Measurements from ENCODE around the gene CIAO2B.
"Not testable (repeated sequence)": the region's sequence is repeated elsewhere in the genome, so short reads cannot be mapped to it uniquely, and the experiment has no call there.

The CIAO2B gene

DNA sequence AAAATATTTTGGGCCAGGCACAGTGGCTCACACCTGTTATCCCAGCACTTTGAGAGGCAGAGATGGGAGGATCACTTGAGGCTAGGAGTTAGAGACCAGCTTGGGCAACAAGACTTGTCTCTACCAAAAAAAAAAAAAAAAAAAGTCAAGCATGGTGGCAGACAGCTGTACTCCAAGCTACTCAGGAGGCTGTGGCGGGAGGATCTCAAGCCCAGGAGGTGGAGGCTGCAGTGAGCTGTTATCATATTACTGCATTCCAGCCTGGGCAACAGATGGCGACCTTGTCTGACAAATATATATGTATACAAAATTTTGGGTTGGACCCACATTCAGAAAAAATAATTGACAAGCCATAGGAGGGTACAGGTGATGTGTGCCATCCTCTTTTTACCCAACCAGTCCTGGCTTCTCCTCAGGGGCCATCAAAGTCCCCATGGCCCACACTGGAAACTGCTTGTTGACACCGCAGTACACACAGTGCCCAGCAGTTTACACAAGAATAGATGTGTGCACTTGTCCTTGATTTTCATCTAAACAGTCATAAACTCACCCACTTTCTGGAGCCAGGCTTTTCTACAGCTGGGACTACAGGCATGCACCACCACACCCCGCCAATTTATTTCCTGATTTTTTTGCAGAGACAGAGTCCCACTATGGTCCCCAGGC is 2.8 kb upstream of the CIAO2B start:
- no peak for DNase-seq

DNA sequence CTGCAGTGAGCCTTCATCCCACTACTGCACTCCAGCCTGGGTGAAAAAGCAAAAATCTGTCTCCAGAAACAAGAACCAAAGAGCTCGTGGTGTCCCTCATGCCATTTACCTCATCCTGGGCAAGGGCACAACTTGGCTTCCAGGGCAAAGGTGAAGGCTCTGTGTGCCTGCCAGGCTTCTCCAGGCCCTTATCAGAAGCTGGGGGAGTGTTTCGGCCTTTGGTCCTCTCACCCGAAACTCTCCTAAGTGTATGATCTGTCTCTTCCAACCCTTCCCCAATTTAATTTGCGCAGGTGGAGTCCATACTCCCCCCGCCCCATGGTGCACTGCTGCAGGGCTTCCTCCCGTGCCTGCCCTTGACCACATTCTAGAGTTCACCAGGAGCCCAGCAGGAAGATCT is 2.3 kb upstream of the CIAO2B start:
- DNase-seq = no peak

DNA sequence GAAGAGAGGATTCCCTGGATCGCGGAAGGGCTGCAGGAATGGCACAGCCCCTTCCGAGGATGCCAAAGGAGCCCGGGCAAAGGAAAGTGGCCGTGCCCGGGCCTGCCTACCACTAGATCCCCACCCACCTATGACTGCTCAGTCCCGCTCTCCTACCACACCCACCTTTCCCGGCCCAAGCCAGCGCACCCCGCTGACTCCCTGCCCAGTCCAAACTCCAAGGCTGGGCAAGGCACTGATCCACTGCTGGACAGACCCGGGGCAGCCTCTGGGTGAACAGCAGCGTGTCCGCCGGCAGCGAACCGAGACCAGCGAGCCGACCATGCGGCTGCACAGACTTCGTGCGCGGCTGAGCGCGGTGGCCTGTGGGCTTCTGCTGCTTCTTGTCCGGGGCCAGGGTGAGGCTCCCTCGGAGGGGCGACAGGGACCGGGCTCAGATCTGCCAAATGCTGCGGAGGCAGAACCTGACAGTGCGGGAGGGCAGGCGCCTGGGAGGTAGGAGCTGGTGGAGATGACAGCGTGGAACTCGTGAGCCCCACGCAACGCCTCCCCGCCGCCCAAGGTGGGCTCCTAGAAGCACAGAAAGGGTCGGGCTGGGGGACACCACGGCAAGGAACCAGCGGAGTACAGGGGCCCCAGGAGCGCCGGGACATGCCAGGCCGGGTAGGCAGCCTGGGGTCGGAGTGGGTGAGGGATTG is 1.3 kb upstream of the CIAO2B start, which contains the start of gene CES2:
CES2 (plus strand) TSS at position 203 of the 698 bp plus-strand sequence; CDS start at position 323, 120 bp downstream.
- DNase-seq = no peak

DNA sequence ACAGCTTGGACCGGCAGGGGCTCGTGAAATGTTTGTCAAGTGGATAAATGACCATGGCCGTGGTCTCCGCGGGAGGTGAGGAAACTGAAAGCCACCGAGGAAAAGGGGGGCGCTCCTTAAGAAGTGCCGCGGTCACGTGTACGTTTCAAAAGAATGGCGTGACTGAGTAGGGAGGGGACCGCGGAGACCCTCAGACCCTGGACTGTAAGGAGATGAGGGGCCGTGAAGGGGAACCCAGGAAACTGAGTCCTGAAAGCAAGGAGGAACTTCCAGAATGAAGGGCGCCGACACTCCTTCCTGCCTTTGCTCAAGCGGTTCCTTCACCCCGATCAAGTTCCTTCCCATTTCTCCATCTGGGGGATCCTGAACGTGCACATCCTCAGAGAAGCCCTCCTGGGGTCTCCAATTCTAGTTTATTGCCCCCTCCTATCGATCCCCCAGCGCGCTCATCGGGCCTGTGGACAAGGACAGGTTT is 674 bp upstream of the CIAO2B start:
- not testable (repeated sequence) for DNase-seq

DNA sequence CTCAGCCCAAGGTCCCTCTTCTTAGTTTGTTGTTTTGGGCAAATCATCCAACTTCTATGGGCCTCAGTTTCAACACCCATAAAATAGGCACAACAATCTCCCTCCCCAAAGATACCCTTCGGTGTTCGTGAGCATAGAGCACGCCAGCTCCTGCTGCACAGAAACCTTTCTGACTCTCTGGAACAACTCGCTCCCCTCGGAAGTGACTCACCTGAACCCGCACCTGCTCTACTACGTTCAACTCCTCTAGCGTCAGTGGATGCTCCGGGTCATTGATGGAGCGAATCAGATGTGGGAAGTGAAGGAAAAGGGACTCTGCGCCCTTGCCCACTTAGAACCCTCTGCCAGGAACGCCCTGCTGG is 445 bp downstream of the CIAO2B start:
- no peak for DNase-seq

DNA sequence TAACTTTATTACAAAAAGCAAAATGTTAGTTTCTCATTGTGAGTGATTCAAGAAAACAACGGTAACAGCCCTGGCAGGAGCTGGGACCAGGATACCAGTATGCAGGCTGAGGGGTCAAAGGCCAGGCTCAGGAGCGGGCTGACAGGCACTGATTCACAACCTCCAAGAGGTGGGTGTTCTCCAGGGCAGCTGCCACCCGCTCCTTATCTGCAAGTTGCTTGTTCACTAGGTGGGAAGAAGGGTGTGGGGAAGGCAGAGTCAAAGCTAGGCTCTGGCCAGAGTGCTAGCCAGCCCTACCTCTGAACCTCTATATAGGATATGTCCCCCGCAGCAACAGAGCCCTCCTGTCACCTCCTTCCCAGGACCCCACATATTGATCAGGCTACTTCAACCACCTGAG is 2.1 kb downstream of the CIAO2B start:
- no peak for DNase-seq

DNA sequence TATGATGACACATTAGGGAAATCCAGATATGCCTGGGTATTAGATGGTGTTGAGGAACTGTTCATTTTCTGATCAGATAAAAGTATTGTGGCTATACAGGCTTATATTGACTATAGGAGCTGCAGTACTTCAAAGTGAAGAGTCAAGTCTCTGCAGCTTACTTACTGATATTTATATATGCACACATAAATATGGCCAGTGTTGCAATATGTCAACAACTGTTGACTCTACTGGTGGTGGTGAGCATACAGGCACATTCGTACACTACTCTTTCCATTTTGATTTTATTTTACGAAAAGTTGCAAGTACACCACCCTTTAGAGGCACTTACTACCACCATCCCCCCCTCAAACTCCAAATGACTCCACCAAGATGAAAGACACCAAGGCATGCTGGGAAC is 2.5 kb downstream of the CIAO2B start:
- no peak for DNase-seq

DNA sequence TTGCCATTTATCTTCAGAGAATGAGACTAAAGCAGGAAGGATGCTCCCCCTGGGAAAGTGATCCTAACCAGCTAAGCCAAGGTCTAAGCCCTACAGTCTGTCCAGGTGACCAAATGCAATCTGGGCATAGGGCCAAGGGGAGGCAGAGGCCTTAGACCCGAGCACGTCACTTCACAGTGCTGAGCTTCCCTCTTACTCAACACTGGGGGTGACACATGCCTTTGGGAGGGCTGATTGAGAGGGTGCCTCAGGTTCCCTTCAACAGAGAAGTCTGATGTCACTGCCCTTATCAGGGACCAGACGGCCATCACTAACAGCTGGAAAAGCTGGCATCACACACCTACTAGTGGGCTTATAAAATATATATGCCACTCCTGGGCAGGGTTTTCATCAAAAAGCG is 4.0 kb downstream of the CIAO2B start:
- no peak for DNase-seq

DNA sequence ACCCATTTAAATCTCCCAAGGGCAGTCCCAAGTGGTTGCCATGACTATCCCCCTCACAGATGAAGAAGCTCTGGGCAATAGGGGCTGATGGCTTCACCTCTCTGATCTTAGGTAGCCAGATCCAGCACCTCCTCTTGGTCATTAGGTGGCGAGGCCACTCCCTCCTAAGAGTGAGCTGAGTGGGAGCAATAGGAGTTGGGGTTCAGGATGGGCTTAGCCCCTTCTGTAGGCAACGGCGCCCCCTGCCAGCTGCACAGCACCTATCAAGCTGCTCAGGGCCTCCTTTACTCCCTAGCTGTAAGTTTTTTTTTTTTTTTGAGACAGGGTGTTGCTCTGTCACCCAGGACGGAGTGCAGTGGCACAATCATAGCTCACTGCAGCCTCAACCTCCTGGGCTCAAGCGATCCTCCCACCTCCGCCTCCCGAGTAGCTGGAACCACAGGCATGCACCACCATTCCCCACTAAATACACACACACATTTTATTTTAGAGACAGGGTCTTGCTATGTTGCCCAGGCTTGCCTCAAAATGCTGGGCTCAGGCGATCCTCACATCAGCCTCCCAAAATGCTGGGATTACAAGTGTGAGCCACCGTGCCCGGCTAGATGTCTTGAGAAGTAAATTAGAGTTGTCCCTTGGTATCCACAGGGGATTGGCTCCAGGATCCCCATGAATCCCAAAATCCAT is 5.4 kb downstream of the CIAO2B start:
- DNase-seq = no peak

DNA sequence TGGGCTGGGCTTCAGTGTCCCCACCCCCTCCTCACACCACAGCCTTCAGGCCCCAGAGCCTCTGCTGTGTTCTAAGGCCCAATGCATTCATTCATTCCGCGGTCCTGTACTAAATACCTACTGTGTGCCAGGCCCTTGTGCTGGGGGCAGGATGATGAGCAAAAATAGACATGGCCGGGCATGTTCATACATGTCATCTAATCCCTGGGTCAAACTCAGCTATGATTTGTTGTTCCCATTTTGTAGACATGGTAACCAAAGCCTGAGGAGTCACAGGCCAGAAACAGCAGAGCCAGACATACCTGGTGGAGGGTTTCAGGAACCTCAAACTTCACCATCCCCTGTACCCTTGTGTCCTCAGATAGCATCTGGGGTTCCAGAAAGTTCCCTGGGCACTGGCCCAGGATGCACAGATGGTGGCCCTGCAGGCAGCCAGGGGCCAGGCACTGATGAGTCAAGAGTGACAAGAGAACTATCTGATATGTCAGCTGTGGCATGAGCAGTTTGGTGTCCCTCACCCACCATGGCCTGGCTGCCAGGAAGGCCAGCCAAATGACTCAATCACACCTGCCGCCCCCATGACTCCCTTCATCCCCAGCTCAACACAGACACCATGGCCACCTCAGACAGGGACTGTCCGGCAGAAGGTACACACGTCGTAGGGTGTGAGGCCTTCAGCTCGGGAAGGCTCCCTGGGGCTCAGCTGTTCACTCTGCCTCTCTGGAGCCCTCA is 6.1 kb downstream of the CIAO2B start:
- DNase-seq = no peak

DNA sequence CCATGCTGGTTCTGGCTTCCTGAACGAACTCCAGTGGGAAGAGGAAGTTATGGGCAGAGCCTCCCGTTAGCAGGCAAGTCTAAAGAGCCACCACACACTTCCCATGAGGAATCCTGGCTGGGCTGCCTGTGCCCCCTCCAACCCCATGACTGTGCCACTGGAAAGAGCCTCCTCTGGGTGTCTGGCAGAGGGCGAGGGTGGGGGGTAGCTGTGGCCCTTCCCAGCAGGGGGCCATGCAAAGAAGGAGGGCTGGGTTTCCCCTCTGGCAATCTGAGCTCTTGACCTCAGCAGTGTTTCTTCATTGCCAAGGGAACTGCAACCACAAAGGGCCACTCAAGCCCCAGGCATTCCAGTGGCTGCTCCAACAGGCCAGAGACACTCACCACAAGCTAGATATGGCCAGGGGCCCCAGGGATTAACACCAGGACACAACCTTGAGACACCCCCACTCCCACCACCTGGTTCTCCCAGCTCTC is 7.2 kb downstream of the CIAO2B start:
- peak; percentile 9 for DNase-seq

DNA sequence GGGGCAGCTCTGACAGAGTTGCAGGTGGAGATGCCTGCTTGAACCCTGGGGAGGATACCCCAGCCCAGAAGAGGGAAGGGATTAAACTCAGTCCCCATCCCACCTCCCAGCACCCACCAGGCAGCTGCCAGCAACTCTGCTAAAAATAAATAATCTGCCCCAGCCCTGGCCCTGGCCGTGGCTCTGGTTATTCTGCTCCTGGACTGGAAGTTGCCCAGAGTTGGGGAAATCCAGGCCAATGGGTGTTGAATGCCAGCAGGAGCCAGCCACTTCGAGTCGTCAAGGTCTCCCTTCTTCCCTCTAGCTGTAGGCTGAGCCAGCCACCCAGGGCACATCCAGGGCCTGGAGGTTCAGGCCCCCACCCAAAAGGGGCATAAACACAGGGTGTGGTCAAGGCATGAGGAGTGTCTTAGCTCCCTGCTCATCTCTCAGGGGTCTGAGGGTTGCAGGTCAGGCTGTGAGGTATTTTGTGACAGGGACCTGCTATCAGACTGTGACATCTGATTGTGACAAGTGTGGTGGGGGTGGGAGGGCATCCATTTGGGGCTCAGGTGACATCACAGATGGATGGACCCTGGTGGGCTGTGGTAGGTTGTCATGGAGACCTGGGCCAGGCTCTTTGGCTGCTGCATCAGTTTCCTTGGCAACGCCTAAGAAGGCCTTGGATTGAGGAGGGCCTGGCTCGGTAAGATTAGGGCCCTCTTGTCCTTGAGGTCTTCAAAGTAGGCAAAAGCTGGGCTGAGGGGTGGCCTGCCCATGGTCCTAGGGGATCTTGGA is 7.8 kb downstream of the CIAO2B start:
- no peak for DNase-seq

DNA sequence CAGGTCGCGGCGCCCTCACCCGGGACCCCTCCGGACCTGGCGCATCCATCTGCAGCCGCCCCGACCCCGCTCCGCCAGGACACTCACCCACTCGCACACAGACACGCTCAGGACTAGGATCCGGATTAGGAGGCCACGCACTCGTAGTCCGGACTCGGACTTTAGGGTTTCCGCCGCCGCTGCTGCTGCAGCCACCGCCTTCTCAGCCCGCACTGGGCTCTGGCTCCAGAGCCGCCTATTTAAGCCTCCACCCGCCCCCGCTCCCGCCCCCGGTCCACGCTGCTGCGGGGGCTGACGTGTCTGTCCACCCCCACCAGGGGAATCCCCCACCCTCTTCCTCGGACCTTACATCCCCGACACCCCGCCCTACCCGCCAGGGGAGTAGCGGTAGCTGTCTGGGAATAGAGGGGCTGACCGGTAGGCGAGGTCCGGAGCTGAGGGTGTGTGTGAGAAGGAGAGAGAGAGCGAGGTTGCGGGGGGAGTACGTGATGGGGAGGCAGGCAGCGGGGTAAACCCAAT is 8.8 kb downstream of the CIAO2B start, which contains the start of gene RRAD:
RRAD (minus strand) TSS at position 214 of the 519 bp plus-strand sequence. CDS start 356 bp downstream, outside the sequence.
- DNase-seq = no peak

DNA sequence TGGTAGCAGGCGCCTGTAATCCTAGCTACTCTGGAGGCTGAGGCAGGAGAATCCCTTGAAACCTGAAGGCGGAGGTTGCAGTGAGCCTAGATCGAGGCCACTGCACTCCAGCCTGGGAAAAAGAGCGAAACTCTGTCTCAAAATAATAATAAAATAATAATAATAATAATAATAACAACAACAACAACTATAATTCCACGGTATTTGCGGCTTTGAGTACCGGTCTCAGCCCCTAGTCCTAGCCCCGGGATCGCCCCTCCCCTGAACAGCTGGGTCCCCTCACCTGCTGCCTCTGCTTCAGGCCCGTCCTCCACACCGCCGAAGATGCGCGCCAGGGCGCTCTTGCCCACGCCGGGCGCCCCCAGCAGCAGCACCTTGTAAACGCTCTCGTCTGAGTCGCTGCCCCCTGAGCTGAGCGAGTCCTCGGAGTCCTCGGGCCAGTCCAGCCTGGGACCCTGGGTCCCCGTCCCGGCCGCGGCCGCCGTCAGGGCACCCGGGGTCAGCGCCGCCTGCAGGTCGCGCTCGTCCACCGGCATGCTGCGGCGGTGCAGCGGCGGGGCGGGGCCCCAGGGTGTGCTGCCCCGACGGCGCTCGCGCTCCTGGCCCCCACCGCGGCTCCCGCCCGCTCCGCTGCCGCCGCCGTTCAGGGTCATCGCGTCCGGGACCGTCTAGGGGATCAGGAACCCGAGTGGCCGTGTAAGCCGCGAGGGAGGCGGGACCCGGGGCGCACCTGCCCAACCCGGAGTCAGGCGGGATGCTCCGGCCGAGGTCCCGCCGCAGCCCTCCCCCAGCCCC is 9.5 kb downstream of the CIAO2B start:
- DNase-seq = no peak

DNA sequence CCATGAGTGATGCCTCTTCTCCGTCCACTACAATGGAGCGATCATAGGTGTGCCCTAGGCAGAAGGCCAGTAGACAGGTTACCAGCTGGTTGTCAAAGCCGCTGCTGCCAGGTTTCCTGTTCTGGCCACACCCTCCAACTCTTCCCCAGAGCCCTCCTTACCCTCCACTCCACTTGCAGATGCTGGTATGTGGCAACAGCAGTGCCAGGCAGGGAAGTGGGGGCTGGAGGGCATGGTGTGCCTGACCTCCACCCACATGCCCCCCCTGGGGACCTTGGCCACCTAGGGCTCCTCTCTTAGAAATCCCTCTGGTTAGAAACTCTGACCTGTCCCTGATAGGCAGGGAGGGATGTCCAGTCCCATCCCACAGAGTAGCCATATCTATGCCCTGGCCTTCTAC is 10.3 kb downstream of the CIAO2B start:
- DNase-seq = no peak

DNA sequence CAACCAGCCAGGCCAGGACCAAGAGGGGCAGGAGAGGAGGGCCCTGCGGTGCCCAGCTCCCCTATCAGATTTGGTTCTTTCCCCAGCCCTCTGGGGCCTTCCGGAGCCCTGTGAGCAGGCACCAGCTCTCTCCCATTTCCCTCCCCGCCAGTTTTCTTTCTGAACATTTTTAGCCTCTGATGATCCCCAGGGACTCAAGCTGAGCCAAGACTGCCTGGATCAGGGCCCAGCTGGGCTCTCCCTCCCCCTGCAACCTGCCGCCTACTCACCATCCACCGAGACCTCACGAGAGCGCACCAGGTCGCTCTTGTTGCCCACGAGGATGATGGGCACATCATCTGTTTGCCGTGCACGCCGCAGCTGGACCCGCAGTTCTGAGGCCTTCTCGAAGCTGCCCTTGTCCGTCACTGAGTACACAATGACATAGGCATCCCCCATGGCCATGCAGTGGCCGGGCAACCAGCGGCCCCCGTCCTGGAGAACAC is 10.9 kb downstream of the CIAO2B start:
- DNase-seq = no peak

DNA sequence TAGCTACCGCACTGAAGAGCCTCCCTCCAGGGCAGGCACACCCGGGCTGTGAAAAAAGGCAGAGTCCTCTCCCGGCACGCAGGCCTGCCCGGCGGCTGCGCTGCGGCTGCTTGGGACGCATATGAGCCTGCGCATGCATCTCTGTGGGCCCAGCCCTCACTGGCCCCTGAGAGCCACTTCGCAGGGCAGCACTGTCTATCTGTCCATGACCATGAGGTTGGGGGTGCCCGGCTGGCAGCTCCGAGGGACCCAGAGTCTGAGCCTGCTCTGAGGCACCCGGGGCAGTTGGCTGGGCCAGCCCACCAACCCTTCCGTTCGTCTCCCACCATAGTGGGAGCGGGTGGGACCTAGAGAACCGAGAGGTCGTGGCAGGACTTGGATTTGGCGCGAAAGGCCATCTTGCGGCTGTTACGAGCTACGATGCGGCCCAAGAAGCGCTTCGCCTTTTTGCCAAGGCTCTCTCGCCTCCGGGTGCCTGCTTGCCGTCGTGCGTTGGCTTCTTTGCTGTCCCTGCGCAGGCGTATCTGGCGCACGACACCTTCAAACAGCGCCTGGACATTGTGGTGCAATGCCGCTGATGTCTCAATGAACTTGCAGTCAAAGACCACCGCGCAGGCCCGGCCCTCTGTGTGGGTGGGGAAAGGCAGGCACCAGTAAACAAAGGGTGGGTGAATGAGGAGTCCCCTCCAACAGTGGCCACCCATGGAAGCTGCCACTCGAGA is 12.3 kb downstream of the CIAO2B start:
- DNase-seq = no peak

DNA sequence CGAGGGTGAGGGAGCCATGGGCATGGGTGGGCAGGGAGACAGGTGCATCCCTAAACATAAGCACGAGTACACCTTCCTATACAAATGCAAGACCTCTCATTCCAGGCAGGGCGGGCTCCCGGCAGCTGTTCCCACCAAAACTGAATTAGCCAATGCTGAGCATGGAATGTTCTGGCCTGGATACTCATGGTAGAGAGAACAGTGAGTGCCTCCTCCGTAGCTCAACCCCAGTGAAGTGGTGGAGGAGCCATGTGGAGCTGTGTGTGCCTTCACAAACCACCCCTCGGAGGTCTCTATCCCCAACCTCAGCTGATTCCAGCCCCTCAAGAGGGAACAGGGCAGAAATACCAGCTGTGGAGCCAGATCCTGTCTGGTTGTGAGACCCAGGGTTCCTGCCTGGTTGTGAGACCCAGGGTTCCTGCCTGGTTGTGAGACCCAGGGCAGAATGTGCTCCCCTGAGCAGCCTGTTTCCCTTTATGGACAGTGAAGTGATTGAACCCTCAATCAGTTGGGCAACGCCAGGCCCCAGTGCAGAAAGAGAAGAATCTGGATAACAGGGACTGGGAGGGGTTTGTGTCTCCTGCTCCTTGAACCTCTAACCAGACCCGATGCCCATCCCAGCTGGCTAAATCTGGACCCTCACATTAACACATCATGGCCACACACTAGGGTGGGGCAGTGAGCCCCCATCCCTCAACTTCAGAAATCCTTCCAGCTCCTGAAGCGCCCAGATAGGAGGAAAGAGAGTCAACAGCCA is 13.1 kb downstream of the CIAO2B start:
- DNase-seq = no peak

DNA sequence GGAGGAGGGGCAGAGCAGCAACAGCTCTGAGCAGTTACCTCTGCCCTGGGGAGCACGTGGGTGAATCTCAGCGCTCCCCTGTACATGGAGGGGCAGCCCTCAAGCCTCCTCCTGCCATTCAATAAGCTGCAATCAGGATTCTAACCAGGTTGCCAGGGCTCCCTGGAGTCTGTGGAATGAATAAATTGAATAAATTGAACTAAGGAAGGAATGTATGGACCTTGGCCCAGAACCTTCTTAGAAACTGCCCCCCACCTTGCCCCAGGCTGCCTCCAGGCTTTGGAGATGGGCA is 14.0 kb downstream of the CIAO2B start:
- no peak for DNase-seq

All from GF-D8 (cell line).